ENCODE measurements around the gene PYROXD2. TPM values are rescaled to one million over a fixed set of nuclear protein-coding genes. Genes with fewer than 3 reads are reported as not detected.
"Not testable (repeated sequence)": the region's sequence is repeated elsewhere in the genome, so short reads cannot be mapped to it uniquely, and the experiment has no call there.

PYROXD2 gene
- total RNA-seq, 2 experiments from 2014 or later, result 8.5 to 9.8 TPM

GRCh38 chr10:98384531-98385133 lies 30.4 kb downstream of the PYROXD2 start:
- no peak overlapping the region for H3K4me3 ChIP-seq (ENCODE audit: low read length)
- peaks cover 23% of the 10 kb centered on the region for H3K36me3 Mint-ChIP-seq (ENCODE audit: low read depth)
- no peaks in the 10 kb centered on the region for H3K27me3 Mint-ChIP-seq
- intact Hi-C loops (cut with DNase I, micrococcal nuclease), result no loop called here
- H3K4me3 Mint-ChIP-seq, result no peak overlapping the region
- no peak for ATAC-seq (ENCODE audit: poor library complexity)
- ChIA-PET CTCF (no interaction called here), POLR2A (no interaction called here)
- DNase-seq, result no peak
- H3K9me3 Mint-ChIP-seq, result no peaks in the 10 kb centered on the region
- H3K27ac ChIP-seq (ENCODE audit: low read depth in 1 of 2, low read length in 2 of 2), result no peak overlapping the region
- H3K4me1 Mint-ChIP-seq (ENCODE audit: low read depth), result no peaks in the 10 kb centered on the region
- no peak overlapping the region for H3K27ac Mint-ChIP-seq
- H3K27me3 ChIP-seq (ENCODE audit: control insufficient read depth in 1 of 2, insufficient read depth in 2 of 2, low read length in 2 of 2), result no peaks in the 10 kb centered on the region
- H3K4me1 ChIP-seq (ENCODE audit: insufficient read depth, low read length), result no peaks in the 10 kb centered on the region
- no peak for TF ChIP-seq CTCF (IDR thresholded peaks at IDR 0.05)
- H3K36me3 ChIP-seq (ENCODE audit: insufficient read depth, low read length), result peaks cover 10% of the 10 kb centered on the region
- no peaks in the 10 kb centered on the region for H3K9me3 ChIP-seq (ENCODE audit: control insufficient read depth in 1 of 2, insufficient read depth in 1 of 2, low read length in 2 of 2)

DNA sequence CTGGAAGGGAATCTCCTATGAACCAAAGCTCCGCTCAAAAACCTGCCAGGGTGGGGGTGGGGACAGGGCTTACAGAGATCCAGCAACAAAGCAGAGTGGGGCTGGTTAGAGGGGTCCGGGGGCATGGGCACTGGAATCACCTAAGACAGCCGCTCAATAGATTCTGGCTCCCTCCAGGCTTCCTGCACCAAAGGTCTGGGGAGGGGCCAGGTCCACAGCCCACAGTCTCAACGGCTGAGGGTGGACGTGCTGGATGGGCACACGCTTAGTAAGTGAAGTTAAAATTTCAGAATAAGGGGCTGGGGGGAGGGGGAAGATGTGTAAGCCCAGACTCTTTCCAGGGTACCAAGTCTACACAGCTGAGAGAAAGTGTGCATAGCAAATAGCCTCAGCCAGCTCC lies 31.1 kb downstream of the PYROXD2 start:
- Mint-ChIP-seq H3K9me3 (no peaks in the 10 kb centered on the region), H3K27ac (no peak overlapping the region), H3K4me1 (ENCODE audit: low read depth) (no peaks in the 10 kb centered on the region), H3K4me3 (no peak overlapping the region), H3K27me3 (no peaks in the 10 kb centered on the region), H3K36me3 (ENCODE audit: low read depth) (peaks cover 23% of the 10 kb centered on the region)
- ATAC-seq (ENCODE audit: poor library complexity) (no peak), DNase-seq (no peak)
- H3K4me1 ChIP-seq (ENCODE audit: insufficient read depth, low read length), result no peaks in the 10 kb centered on the region
- no peaks in the 10 kb centered on the region for H3K9me3 ChIP-seq (ENCODE audit: control insufficient read depth in 1 of 2, insufficient read depth in 1 of 2, low read length in 2 of 2)
- H3K27ac ChIP-seq (ENCODE audit: low read depth in 1 of 2, low read length in 2 of 2), result no peak overlapping the region
- H3K27me3 ChIP-seq (ENCODE audit: control insufficient read depth in 1 of 2, insufficient read depth in 2 of 2, low read length in 2 of 2), result no peaks in the 10 kb centered on the region
- no peak overlapping the region for H3K4me3 ChIP-seq (ENCODE audit: low read length)
- ChIA-PET POLR2A (no interaction called here), CTCF (no interaction called here)
- intact Hi-C loops (cut with DNase I, micrococcal nuclease), result no loop called here
- TF ChIP-seq CTCF (IDR thresholded peaks at IDR 0.05), result no peak
- peaks cover 10% of the 10 kb centered on the region for H3K36me3 ChIP-seq (ENCODE audit: insufficient read depth, low read length)

DNA sequence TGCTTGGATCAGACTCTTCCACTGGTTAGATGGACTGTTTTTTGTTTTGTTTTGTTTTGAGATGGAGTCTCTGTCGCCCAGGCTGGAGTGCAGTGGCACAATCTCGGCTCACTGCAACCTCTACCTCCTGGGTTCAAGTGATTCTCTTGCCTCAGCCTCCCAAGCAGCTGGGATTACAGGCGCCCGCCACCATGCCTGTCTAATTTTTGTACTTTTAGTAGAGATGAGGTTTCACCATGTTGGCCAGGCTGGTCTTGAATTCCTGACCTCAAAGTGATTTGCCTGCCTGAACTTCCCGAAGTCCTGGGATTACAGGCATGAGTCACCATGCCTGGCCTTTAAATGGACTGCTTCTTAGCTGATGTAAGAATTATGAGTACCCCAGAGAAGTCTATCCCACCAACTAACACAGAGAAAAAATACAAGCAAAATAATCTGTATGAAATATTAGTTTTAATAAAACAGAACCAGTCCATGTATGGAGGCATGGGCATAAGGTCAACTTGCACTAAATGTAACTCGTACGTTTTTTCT lies 31.8 kb downstream of the PYROXD2 start:
- H3K36me3 ChIP-seq (ENCODE audit: insufficient read depth, low read length), result peaks cover 10% of the 10 kb centered on the region
- intact Hi-C loops (cut with DNase I, micrococcal nuclease); H3K9me3 ChIP-seq (ENCODE audit: control insufficient read depth in 1 of 2, insufficient read depth in 1 of 2, low read length in 2 of 2); H3K4me1 Mint-ChIP-seq (ENCODE audit: low read depth); H3K4me1 ChIP-seq (ENCODE audit: insufficient read depth, low read length); DNase-seq; H3K27ac ChIP-seq (ENCODE audit: low read depth in 1 of 2, low read length in 2 of 2); ATAC-seq (ENCODE audit: poor library complexity); H3K4me3 Mint-ChIP-seq; H3K27me3 Mint-ChIP-seq; H3K27me3 ChIP-seq (ENCODE audit: control insufficient read depth in 1 of 2, insufficient read depth in 2 of 2, low read length in 2 of 2); H3K4me3 ChIP-seq (ENCODE audit: low read length); CTCF ChIA-PET; POLR2A ChIA-PET; H3K27ac Mint-ChIP-seq; H3K9me3 Mint-ChIP-seq: not testable (repeated sequence)
- peaks cover 23% of the 10 kb centered on the region for H3K36me3 Mint-ChIP-seq (ENCODE audit: low read depth)

DNA sequence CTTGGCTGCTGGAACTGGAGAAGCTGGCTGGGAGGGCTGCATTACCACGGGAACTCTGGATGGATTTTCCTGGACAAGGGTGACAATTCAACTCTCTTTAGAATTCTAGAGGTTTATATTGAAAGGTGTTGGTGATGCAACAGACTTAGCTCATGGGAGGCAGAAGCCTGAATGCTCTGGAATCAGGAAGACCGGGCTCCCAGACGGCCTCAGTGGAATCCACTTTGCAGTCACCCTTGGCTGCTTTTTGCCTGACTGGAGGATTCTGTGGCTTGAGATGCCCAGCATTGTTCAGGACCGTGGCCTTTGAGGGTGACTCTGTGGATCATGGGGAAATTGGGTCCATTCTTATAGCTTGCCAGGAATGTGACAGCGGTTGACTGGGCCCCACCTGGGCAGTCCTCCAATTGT lies 32.3 kb downstream of the PYROXD2 start:
- no peaks in the 10 kb centered on the region for H3K9me3 ChIP-seq (ENCODE audit: control insufficient read depth in 1 of 2, insufficient read depth in 1 of 2, low read length in 2 of 2)
- ChIA-PET POLR2A (no interaction called here), CTCF (no interaction called here)
- Mint-ChIP-seq H3K4me1 (ENCODE audit: low read depth) (no peaks in the 10 kb centered on the region), H3K36me3 (ENCODE audit: low read depth) (peaks cover 27% of the 10 kb centered on the region), H3K27me3 (no peaks in the 10 kb centered on the region), H3K9me3 (no peaks in the 10 kb centered on the region), H3K27ac (no peak overlapping the region), H3K4me3 (no peak overlapping the region)
- H3K4me3 ChIP-seq (ENCODE audit: low read length), result no peak overlapping the region
- DNase-seq, result no peak
- ATAC-seq (ENCODE audit: poor library complexity), result no peak
- H3K36me3 ChIP-seq (ENCODE audit: insufficient read depth, low read length), result peaks cover 10% of the 10 kb centered on the region
- intact Hi-C loops (cut with DNase I, micrococcal nuclease), result no loop called here
- H3K27ac ChIP-seq (ENCODE audit: low read depth in 1 of 2, low read length in 2 of 2), result no peak overlapping the region
- H3K4me1 ChIP-seq (ENCODE audit: insufficient read depth, low read length), result no peaks in the 10 kb centered on the region
- no peaks in the 10 kb centered on the region for H3K27me3 ChIP-seq (ENCODE audit: control insufficient read depth in 1 of 2, insufficient read depth in 2 of 2, low read length in 2 of 2)
- no peak for TF ChIP-seq CTCF (IDR thresholded peaks at IDR 0.05)
